OCI-LY3 (cell line): ENCODE measurements around the gene TCAIM.

Experiments
- CTCF ChIP-seq: fragments of 200-600, 300-600 bp; sonication (generic); IDR thresholded peaks from 2 replicates; pipeline ENCODE4 v1.5.1; 2014; ENCODE audit warnings: antibody characterized with exemption, low read length, low read depth
- EZH2phosphoT487 ChIP-seq: fragments of 200-600 bp; shearing (Covaris generic); IDR thresholded peaks from 2 replicates; pipeline ENCODE4 v1.6.1; 2018; ENCODE audit warnings: antibody characterized with exemption, mixed run types, low read depth

- TF ChIP-seq CTCF (no peak), EZH2phosphoT487 (no peak)
Observed at GRCh38 chr3:44289882-44290462, 48.6 kb upstream of the TCAIM start.
